HG03521 (cell line): ENCODE data around the gene FES.
A peak's percentile ranks its signal among the peaks of the same experiment; 100 is the strongest.
"Not testable (repeated sequence)": the region's sequence is repeated elsewhere in the genome, so short reads cannot be mapped to it uniquely, and the experiment has no call there.

Experiments used
- ATAC-seq: cut with Tn5 transposase; IDR thresholded peaks from one replicate; pipeline ENCODE4 v1.9.1; 2021; ENCODE audit warnings: mild to moderate bottlenecking, moderate library complexity; ENCODE audit not compliant: unreplicated experiment

The FES gene

DNA sequence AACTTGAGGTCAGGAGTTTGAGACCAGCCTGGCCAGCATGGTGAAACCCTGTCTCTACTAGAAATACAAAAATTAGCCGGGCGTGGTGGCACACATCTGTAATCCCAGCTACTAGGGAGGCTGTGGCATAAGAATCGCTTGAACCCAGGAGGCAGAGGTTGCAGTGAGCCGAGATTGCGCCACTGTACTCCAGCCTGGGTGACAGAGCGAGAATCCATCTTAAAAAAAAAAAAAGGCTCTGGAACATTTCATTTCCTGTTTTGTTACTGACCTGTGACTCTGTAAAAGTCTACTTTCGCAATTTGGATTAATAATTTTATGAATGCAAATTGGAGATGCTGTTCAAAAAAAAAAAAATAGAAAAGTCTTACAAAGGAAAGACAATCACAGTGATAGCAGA is 43.8 kb downstream of the FES start:
- not testable (repeated sequence) for ATAC-seq

DNA sequence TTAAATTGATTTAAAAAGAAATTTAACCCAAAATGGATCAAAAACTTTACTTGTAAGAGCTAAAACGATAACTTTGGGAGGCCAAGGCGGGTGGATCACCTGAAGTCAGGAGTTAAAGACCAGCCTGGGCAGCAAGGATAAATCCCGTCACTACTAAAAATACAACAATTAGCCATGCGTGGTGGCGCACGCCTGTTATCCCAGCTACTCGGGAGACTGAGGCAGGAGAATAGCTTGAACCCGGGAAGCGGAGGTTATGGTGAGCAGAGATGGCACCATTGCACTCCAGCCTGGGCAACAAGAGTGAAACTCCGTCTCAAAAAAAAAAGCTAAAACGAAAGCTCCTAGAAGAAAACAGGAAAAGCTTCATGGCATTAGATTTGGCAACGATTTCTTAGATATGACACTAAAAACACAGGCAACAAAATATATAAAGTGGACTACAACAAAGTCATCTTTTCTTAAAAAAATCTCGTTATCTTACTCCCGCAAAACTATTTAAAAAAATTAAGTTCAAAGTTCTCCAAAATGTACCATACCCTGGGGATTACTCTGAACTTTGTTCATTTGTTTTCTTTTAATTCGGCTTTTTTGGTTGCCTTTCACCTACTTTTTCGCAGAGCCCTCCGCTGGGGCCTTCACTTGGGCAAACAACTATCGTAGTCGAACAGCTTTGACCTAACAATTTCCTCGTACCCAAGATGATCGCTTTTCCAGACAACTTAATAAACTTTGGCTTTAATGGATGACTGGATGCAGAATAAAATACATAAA is 45.1 kb downstream of the FES start:
- ATAC-seq, result no peak

- ATAC-seq, result no peak
Observed at GRCh38 chr15:90930861-90931574, 46.7 kb downstream of the FES start.

DNA sequence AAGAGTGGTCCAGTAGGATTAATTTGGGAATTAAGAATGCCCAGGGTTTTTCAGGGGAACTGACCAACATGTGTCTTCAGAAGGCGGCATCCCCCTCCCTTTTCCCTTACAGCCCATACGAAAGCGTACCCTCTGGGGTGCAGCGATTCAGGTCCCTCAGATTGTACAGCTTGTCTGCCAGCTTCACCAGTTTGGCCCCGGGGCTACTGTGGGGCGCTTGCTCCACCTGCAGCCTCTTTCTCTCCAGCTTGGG is 47.2 kb downstream of the FES start:
- ATAC-seq, result no peak

- ATAC-seq, result peak; percentile 40
Observed at GRCh38 chr15:90931828-90932659, 47.7 kb downstream of the FES start, which contains the start of gene HDDC3. TSS of gene HDDC3 (minus strand) at chr15:90932549. CDS start at chr15:90932540, 9 bp downstream.

DNA sequence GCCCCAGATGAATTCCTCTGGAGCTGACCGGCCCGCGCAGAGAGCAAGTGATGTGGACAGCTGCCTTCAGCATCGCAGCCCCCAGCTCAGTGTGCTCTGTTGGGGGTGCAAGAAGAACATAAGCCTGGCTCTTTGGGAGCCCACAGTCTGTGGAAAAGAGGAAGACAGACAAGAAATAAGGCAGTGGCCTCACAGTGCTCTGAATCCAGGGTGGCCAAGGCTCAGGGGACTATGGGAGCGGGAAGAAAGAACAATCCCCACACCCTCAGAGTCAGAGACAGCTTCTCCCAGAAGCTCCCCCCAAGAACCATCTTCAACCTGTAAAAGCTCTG is 48.3 kb downstream of the FES start:
- no peak for ATAC-seq

DNA sequence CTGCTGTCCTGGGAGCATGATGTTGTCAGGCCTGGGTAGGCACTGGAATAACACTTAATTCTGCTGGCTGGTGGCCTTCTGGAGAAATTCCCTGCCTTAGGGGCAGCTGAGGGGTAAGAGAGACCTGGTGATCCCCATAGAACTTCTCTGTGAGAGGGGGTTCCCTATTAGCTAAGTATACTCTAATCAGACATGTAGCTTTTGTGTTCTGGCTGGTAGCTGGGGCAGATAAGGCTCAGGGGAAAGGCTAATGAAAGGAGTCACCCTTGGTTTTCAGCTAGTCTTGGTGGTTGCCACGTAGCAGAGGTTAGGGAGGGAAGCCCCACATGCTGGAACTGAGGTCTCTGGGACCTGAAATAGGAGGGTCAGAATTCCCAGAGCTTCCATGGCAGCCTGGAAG is 49.0 kb downstream of the FES start:
- ATAC-seq, result no peak

GRCh38 chr15:90934256-90934948 is 50.1 kb downstream of the FES start:
- ATAC-seq, result peak; percentile 20

DNA sequence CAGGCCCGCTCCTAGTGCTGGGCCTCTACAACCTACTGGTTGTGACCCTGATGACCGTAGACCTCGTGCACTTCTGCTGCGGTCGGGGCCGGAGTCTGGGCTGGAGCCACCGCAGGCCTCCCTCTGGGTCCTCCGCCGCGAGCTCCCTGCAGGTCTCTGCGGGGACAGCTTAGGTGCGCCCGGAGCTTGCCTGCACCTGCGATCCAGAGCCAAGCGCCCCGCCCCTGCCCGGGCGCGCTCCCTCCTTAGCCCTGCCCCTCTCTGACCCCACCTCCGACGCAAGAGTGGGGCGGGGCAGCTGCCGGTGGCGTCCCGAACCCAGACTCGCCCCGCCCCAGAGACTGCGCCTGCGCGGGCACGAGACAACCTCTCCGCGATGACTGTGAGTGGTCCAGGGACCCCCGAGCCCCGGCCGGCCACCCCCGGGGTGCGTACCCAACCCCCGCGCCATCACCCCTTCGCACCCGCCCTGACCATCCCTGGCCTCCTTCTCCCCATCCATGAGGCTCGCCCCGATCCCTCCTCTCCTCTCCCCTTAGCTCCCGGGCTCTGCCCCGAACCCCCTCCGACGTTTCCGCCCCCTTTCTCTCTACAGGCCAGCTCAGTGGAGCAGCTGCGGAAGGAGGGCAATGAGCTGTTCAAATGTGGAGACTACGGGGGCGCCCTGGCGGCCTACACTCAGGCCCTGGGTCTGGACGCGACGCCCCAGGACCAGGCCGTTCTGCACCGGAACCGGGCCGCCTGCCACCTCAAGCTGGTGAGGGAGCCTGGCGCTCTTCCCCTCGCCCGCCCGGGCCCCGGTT is 50.8 kb downstream of the FES start, which contains the start of gene UNC45A:
TSS of gene UNC45A (plus strand) at position 337 of the 803 bp plus-strand sequence. CDS start at position 377, 40 bp downstream.
- ATAC-seq, result peak; percentile 60

GRCh38 chr15:90936823-90937222 is 52.5 kb downstream of the FES start:
- no peak for ATAC-seq

DNA sequence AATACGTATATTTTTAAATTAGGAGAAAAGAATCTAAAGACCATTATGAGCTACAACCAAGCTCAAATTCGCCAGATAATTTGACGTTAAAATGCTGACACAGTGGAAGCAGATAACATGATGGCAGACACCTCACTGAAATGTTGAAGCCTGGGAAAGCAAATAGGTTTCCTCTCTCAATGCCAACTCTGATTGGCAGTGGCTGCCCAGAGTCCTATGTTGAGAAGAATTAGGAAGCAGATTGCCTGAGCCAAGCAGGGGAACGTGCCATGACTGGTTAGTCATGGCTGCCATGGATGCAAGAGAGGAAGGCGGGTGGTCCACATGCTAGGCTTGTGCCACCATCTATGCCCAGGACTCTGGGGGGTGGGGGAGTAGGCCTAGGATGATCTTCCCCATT is 54.0 kb downstream of the FES start:
- no peak for ATAC-seq

DNA sequence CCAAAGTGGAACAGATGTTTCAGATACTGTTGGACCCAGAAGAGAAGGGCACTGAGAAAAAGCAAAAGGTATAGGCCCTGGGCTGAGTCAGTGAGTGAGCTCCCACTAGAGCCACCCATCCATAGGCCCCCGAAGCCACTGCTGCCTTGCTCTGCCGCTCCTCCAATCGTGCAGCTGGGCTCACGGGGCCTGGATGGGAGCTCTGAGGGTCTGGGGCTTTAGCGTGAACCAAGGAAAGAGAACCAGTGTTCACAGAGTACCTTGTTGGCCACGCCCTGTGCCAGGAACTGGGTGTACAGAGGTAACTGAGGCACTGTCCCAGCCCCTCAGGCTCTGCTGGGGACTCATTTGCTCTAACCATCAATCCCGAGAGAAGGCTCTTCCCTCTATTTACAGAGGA is 55.5 kb downstream of the FES start:
- ATAC-seq, result no peak

DNA sequence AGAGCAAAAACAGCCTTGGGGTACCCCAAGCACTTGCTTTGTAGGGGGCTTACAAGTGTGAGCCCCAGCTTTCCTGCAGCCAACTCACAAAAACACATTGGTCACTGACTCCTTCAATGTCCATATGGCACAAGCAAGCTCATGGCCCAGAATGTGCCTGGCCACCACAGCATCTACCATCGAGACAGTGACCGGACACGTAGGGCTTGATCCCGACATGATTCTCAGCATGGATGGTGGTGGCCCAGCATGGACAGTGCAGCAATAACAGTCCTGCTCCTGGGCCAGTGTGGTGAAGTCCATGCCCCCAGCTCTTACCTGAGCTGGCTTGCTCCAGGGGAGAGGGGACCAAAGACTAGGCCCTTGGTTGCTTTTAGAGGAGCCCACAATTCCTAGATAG is 56.7 kb downstream of the FES start:
- no peak for ATAC-seq

DNA sequence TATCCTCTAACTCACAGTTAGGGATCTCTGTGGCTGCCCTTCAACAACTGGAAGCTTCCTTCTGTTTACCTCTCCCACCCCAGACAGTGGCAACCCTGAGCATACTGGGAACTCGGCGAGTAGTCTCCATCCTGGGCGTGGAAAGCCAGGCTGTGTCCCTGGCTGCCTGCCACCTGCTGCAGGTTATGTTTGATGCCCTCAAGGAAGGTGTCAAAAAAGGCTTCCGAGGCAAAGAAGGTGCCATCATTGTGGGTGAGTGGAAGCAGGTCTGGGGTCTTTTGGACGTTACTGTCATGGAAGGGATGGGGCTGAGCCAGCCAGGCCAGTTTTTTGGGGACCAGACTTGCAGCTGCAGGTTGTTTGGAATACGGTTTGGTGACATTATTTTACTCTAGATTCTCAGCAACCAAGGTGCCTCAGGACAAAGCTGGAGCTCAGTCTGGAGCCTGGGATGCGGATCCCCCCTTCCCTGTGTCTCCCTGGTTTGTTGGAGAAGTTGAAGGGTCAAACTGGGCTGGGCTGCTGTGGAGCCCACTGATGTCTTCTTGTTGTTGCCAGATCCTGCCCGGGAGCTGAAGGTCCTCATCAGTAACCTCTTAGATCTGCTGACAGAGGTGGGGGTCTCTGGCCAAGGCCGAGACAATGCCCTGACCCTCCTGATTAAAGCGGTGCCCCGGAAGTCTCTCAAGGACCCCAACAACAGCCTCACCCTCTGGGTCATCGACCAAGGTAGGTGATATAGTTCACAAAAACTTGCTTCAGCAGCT is 58.2 kb downstream of the FES start:
- no peak for ATAC-seq

DNA sequence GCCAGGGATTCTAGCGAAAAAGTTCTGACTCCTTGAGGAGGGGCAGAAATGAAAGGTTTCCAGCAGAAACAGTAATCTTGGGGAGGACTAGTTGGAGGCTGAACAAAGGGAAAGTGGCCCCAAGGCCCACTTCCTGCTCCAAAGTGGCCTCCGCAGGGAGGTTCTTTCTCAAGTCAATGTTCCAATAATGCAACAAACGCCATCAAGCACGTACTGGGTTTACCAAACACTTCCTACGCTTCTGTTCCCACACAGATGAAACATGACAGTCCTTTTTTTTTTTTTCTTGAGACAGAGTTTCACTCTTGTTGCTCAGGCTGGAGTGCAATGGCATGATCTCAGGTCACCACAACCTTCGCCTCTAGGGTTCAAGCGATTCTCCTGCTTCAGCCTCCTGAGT is 60.8 kb downstream of the FES start:
- no peak for ATAC-seq
